CD4-positive, alpha-beta memory T cell (primary cell): ENCODE measurements around the gene WTAP. TPM values are rescaled to one million over a fixed set of nuclear protein-coding genes. Genes with fewer than 3 reads are reported as not detected.

Experiments used
- CTCF ChIA-PET: fragments of 350-600 bp; sonication (Branson Sonifier 250); formaldehyde crosslinking; loops from one replicate; lab custom pipeline; 2021; ENCODE audit warnings: inconsistent platforms; ENCODE audit not compliant: partially characterized antibody; lab: Charles Lee
- POLR2A ChIA-PET: fragments of 350-600 bp; sonication (Branson Sonifier 250); formaldehyde crosslinking; loops from one replicate; lab custom pipeline; 2021; ENCODE audit not compliant: partially characterized antibody; lab: Charles Lee
- DNase-seq, 5 donors: peaks; one replicate each; pipeline versions ENCODE4 v3.0.0 to v3.0.0-alpha.2; 2020 to 2022; ENCODE audit warnings: mixed read lengths in 1 of 5
- H3K27ac ChIP-seq: one replicate; pipeline ENCODE4 v1.7.0; 2013; ENCODE audit warnings: low read depth, low read length
- H3K27me3 ChIP-seq: 2 replicates; pipeline ENCODE4 v1.7.0; 2013; ENCODE audit warnings: mild to moderate bottlenecking, low read length, moderate library complexity; ENCODE audit not compliant: insufficient read depth
- H3K36me3 ChIP-seq: 2 replicates; pipeline ENCODE4 v1.7.0; 2013; ENCODE audit warnings: mild to moderate bottlenecking, low read length, moderate library complexity; ENCODE audit not compliant: insufficient read depth
- H3K4me1 ChIP-seq: 2 replicates; pipeline ENCODE4 v1.7.0; 2013; ENCODE audit warnings: mild to moderate bottlenecking, low read length, moderate library complexity; ENCODE audit not compliant: insufficient read depth
- H3K4me3 ChIP-seq, 2 donors: one replicate each; pipeline ENCODE4 v1.7.0; 2013; ENCODE audit warnings: low read length in 2 of 2, mild to moderate bottlenecking in 1 of 2
- H3K9me3 ChIP-seq, 2 donors: one replicate each; pipeline ENCODE4 v1.7.0; 2013; ENCODE audit warnings: low read length in 2 of 2, control low read depth in 1 of 2; ENCODE audit not compliant: control insufficient read depth in 1 of 2
- H3K27ac Mint-ChIP-seq, 7 donors: one replicate each; pipeline ENCODE4 v1.8.0; 2020 to 2021; ENCODE audit warnings: mixed read lengths in 7 of 7, mild to moderate bottlenecking in 6 of 7, inconsistent platforms in 3 of 7, moderate library complexity in 3 of 7
- H3K27me3 Mint-ChIP-seq, 2 donors: one replicate each; pipeline ENCODE4 v1.8.0; 2020 to 2021; ENCODE audit warnings: mixed read lengths in 2 of 2
- H3K36me3 Mint-ChIP-seq, 2 donors: one replicate each; pipeline ENCODE4 v1.8.0; 2020 to 2021; ENCODE audit warnings: mixed read lengths in 2 of 2, inconsistent platforms in 1 of 2, mild to moderate bottlenecking in 1 of 2
- H3K4me1 Mint-ChIP-seq, 4 donors: one replicate each; pipeline ENCODE4 v1.8.0; 2020 to 2021; ENCODE audit warnings: mixed read lengths in 4 of 4, mild to moderate bottlenecking in 1 of 4
- H3K4me3 Mint-ChIP-seq, 8 donors: one replicate each; pipeline ENCODE4 v1.8.0; 2020 to 2021; ENCODE audit warnings: mixed read lengths in 8 of 8, mild to moderate bottlenecking in 7 of 8, moderate library complexity in 6 of 8, inconsistent platforms in 3 of 8
- H3K9me3 Mint-ChIP-seq, 8 donors: one replicate each; pipeline ENCODE4 v1.8.0; 2020 to 2021; ENCODE audit warnings: mixed read lengths in 8 of 8, mild to moderate bottlenecking in 5 of 8, inconsistent platforms in 3 of 8, moderate library complexity in 1 of 8
- intact Hi-C: fragments of 100-400 bp; cut with micrococcal nuclease; formaldehyde crosslinking; loops from one replicate; pipeline ENCODE4 v1.15.1; 2023
- polyA plus RNA-seq, 2 donors: library from polyadenylated mRNA; unstranded; fragments of 300-500 nt; fragmentation: Illumina TruSeq; gene quantifications; one replicate each; pipeline ENCODE4 v1.2.3, GENCODE V29; 2021
- total RNA-seq, 2 experiments: library from RNA; stranded (reverse); gene quantifications; one replicate each; pipeline ENCODE4 v1.2.3, GENCODE V29; 2021

The WTAP gene
- total and polyA plus RNA-seq, 4 experiments from 2014 or later, result 140 to 159 (median 150) TPM

DNA sequence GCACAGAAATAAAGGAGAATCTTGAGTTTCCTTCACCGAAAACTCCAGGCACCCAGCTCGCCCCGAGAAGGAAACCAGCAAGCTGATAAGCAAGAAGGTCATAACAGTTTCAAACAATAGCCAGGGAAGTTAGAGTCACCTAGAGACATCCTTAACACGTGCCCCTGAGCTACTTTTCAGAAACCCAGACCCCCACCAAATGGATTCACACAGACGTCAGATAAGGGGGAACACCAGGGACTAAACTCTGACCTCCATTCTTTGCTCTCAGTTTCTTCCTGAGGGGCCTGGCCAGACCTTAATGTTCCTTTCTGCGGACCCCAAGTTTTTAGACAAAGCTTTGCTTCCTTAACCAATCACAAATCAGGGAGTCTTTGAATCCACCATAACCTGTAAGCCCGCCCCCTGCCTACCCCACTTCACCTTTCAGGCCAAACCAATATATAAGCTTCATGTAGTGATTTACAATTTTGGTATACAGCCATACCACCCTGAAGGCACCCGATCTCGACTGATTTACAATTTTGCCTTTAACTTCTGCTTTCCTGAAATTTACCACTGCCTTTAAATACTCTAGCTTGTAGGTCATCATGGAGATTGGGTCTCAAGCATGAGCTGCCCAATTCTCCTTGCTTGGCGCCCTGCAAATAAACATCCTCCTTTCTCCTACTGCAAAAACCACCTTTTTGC, 46.0 kb upstream of the WTAP start:
- H3K27ac Mint-ChIP-seq, result peak overlapping the region in 4 of 7 donors; percentile 18 to 81 (median 46)
- peaks cover 26 to 64% of the 10 kb centered on the region in 2 donors for H3K36me3 Mint-ChIP-seq
- no peak overlapping the region for H3K4me3 Mint-ChIP-seq
- Histone ChIP-seq H3K4me1 (peaks cover under 1% of the 10 kb centered on the region), H3K36me3 (peaks cover 28% of the 10 kb centered on the region), H3K27me3 (no peaks in the 10 kb centered on the region), H3K27ac (no peak overlapping the region), H3K9me3 (no peaks in the 10 kb centered on the region), H3K4me3 (no peak overlapping the region)
- H3K27me3 Mint-ChIP-seq, result no peaks in the 10 kb centered on the region
- intact Hi-C loops, result no loop called here
- ChIA-PET CTCF (interaction anchor here (0.6 to 2.1 kb wide), 3 partner anchors 10 to 937 kb away, joined by 4 to 6 read pairs (median 4); no protein-coding TSS in a partner anchor), POLR2A (interaction anchor here (3.6 kb wide), 1 partner anchor 12 kb away, joined by 16 read pairs; the partner anchor contains the start of gene SOD2)
- H3K9me3 Mint-ChIP-seq, result peaks cover 0 to 2% (median 0%) of the 10 kb centered on the region in 8 donors
- peaks cover 10 to 21% (median 17%) of the 10 kb centered on the region in 4 donors for H3K4me1 Mint-ChIP-seq
- no peak for DNase-seq

DNA sequence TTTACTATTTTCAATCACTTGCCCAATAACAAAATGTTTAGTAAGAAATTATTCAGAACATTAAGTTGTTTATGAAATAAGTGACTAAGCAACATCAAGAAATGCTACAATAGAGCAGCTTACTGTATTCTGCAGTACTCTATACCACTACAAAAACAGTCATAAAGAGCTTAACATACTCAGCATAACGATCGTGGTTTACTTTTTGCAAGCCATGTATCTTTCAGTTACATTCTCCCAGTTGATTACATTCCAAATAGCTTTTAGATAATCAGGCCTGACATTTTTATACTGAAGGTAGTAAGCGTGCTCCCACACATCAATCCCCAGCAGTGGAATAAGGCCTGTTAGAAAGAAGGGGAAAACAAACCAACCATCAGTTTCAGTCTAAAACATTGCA, 45.0 kb upstream of the WTAP start:
- intact Hi-C loops, result no loop called here
- Histone ChIP-seq H3K9me3 (no peaks in the 10 kb centered on the region), H3K4me1 (peaks cover 10% of the 10 kb centered on the region), H3K27ac (no peak overlapping the region), H3K27me3 (no peaks in the 10 kb centered on the region), H3K4me3 (no peak overlapping the region), H3K36me3 (peaks cover 28% of the 10 kb centered on the region)
- Mint-ChIP-seq H3K27me3 (no peaks in the 10 kb centered on the region), H3K4me3 (no peak overlapping the region), H3K27ac (peak overlapping the region in 3 of 7 donors; percentile 6 to 69 (median 29)), H3K4me1 (peaks cover 19 to 27% (median 24%) of the 10 kb centered on the region in 4 donors), H3K9me3 (no peaks in the 10 kb centered on the region), H3K36me3 (peaks cover 33 to 67% of the 10 kb centered on the region in 2 donors)
- DNase-seq, result no peak
- ChIA-PET CTCF (interaction anchor here (1.2 to 2.1 kb wide), 4 partner anchors 9 to 286 kb away, joined by 3 to 6 read pairs (median 5); no protein-coding TSS in a partner anchor), POLR2A (interaction anchor here (1.2 to 3.6 kb wide), 2 partner anchors 11 to 80 kb away, joined by 4 to 16 read pairs; partner anchors contain the start of genes ACAT2 and SOD2)

DNA sequence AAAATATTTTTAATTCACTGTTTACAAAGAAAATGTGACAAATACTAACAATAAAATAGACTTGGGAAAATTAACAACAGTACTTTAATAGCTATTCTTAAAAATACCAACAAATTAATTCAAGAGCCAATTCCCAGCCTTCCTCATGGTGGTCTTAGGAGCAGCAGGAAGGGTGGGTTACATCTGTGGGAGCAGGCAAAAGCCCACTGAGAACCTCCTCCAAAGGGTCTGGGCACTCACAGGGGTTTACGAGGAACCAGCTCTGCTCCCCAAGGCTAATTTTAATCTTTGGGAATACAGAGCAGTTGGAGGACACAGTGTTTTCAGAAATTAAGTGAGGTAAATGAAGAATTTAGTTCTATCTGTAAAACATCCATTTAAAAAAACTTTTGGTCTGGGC, 44.5 kb upstream of the WTAP start:
- H3K36me3 ChIP-seq, result peaks cover 28% of the 10 kb centered on the region
- POLR2A ChIA-PET, result interaction anchor here (1.2 to 3.6 kb wide), 2 partner anchors 10 to 79 kb away, joined by 4 to 16 read pairs; partner anchors contain the start of genes ACAT2 and SOD2
- peaks cover 36 to 69% of the 10 kb centered on the region in 2 donors for H3K36me3 Mint-ChIP-seq

DNA sequence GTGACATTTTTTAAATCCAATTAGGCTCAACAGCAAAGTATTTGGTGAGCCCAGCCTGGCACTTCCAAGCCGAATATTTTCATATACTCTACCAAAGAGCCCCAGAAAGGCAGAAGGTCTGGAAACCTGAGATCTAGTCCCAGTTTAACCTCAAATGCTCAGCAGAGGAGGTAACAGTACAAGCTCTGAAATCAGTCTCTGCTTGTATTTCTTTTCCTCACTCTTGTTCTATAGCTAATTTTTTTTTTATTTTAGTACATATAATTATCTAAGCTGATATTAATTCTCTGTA, 43.3 kb upstream of the WTAP start:
- peaks cover 25 to 43% (median 36%) of the 10 kb centered on the region in 4 donors for H3K4me1 Mint-ChIP-seq
- no peak for DNase-seq
- Histone ChIP-seq H3K36me3 (peaks cover 36% of the 10 kb centered on the region), H3K9me3 (no peaks in the 10 kb centered on the region), H3K4me1 (peaks cover 21% of the 10 kb centered on the region), H3K4me3 (no peak overlapping the region), H3K27ac (no peak overlapping the region), H3K27me3 (no peaks in the 10 kb centered on the region)
- H3K36me3 Mint-ChIP-seq, result peaks cover 37 to 71% of the 10 kb centered on the region in 2 donors
- intact Hi-C loops, result no loop called here
- no peaks in the 10 kb centered on the region for H3K9me3 Mint-ChIP-seq
- H3K4me3 Mint-ChIP-seq, result no peak overlapping the region
- H3K27me3 Mint-ChIP-seq, result no peaks in the 10 kb centered on the region
- ChIA-PET CTCF (interaction anchor here (1.1 to 1.6 kb wide), 4 partner anchors 35 to 850 kb away, joined by 3 to 4 read pairs (median 3); no protein-coding TSS in a partner anchor), POLR2A (interaction anchor here (3.6 kb wide), 1 partner anchor 9 kb away, joined by 16 read pairs; the partner anchor contains the start of gene SOD2)
- H3K27ac Mint-ChIP-seq, result peak overlapping the region in 2 of 7 donors; percentile 19 to 51

More for the DNA sequence above, 44.5 kb upstream of the WTAP start:
- no peak overlapping the region for H3K27ac ChIP-seq
- no peak for DNase-seq
- intact Hi-C loops, result no loop called here
- Mint-ChIP-seq H3K4me1 (peaks cover 22 to 32% (median 27%) of the 10 kb centered on the region in 4 donors), H3K27me3 (no peaks in the 10 kb centered on the region), H3K4me3 (no peak overlapping the region), H3K27ac (peak overlapping the region in 1 of 7 donors; percentile 35), H3K9me3 (no peaks in the 10 kb centered on the region)
- no peaks in the 10 kb centered on the region for H3K9me3 ChIP-seq
- no peaks in the 10 kb centered on the region for H3K27me3 ChIP-seq
- peaks cover 10% of the 10 kb centered on the region for H3K4me1 ChIP-seq
- CTCF ChIA-PET, result interaction anchor here (1.1 to 2.1 kb wide), 6 partner anchors 8 to 851 kb away, joined by 3 to 6 read pairs (median 4); no protein-coding TSS in a partner anchor
- H3K4me3 ChIP-seq, result no peak overlapping the region

DNA sequence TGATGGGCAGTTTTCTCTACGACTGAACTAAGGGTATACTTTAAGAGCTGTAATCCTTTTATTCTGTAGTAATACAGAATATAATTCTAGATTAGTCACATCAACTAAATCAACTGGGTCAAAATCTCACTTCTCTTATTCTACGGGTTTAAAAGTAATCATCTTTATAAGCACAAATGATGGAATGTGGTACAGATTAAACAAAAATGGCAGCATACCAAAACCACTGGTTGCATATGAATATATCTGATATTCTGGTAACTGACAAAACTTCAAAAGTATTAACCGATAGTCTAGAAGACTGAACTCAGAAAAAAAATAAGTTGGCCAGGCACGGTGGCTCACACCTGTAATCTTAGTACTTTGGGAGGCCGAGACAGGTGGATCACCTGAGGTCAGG, 41.3 kb upstream of the WTAP start:
- DNase-seq, result no peak
- ChIA-PET POLR2A (interaction anchor here (1.4 to 13.4 kb wide), 2 partner anchors 43 to 103 kb away, joined by 5 to 240 read pairs; partner anchors contain the start of genes TCP1 and WTAP), CTCF (no interaction called here)
- no peaks in the 10 kb centered on the region for H3K9me3 Mint-ChIP-seq
- peaks cover 24 to 46% (median 35%) of the 10 kb centered on the region in 4 donors for H3K4me1 Mint-ChIP-seq
- H3K27me3 Mint-ChIP-seq, result no peaks in the 10 kb centered on the region
- H3K36me3 Mint-ChIP-seq, result peaks cover 36 to 67% of the 10 kb centered on the region in 2 donors
- Histone ChIP-seq H3K27ac (no peak overlapping the region), H3K9me3 (no peaks in the 10 kb centered on the region), H3K36me3 (peaks cover 40% of the 10 kb centered on the region), H3K4me1 (peaks cover 29% of the 10 kb centered on the region), H3K27me3 (no peaks in the 10 kb centered on the region), H3K4me3 (no peak overlapping the region)
- H3K27ac Mint-ChIP-seq, result no peak overlapping the region
- intact Hi-C loops, result no loop called here
- no peak overlapping the region for H3K4me3 Mint-ChIP-seq

DNA sequence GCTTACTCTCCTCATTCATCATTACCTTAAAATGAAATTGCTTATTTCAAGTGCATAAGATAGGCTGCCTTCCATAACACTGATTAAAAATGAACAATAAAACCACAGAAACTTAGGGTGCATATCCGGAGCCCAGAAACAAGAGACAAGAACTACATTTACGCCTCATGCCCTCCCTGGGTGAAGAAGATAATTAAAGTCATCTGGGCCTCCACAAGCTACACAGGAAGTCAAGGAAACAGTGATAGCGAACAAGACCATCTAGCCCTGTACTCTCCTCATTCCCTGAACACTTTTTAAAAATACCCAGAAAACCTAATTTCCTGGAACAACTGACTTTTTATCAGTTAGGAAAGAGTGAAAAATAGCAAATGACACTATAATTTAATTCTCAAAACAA, 40.6 kb upstream of the WTAP start:
- H3K36me3 Mint-ChIP-seq, result peaks cover 40 to 65% of the 10 kb centered on the region in 2 donors
- DNase-seq, result no peak
- H3K4me1 ChIP-seq, result peaks cover 36% of the 10 kb centered on the region
- peaks cover 36% of the 10 kb centered on the region for H3K36me3 ChIP-seq
- peak overlapping the region in 3 of 8 donors; percentile 20 to 39 (median 20) for H3K4me3 Mint-ChIP-seq
- intact Hi-C loops, result no loop called here
- peaks cover 25 to 48% (median 37%) of the 10 kb centered on the region in 4 donors for H3K4me1 Mint-ChIP-seq
- H3K27ac ChIP-seq, result no peak overlapping the region
- CTCF ChIA-PET, result no interaction called here
- peak overlapping the region in 6 of 7 donors; percentile 25 to 76 (median 59) for H3K27ac Mint-ChIP-seq
- H3K27me3 ChIP-seq, result no peaks in the 10 kb centered on the region
- H3K4me3 ChIP-seq, result no peak overlapping the region
- POLR2A ChIA-PET, result interaction anchor here (1.4 to 13.4 kb wide), 2 partner anchors 43 to 103 kb away, joined by 5 to 240 read pairs; partner anchors contain the start of genes TCP1 and WTAP
- no peaks in the 10 kb centered on the region for H3K27me3 Mint-ChIP-seq
- H3K9me3 ChIP-seq, result no peaks in the 10 kb centered on the region
- no peaks in the 10 kb centered on the region for H3K9me3 Mint-ChIP-seq

DNA sequence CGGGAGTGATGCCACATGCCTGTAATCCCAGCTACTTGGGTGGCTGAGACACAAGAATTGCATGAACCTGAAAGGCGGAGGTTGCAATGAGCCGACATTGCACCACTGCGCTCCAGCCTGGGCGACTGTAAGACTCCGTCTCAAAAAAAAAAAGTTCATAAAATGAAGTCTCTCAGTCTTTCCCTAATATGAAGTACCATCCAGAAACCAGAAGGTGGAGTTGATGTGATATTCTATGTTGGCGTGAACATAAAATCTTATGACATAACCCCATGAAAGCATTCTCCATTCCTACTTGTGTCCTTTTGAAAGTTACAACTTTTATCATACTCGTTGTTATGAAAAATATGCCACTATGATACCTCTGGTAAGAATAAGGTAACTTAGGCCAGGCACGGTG, 40.0 kb upstream of the WTAP start:
- Mint-ChIP-seq H3K27ac (peak overlapping the region in 3 of 7 donors; percentile 24 to 50 (median 35)), H3K9me3 (no peaks in the 10 kb centered on the region), H3K4me1 (peaks cover 30 to 50% (median 42%) of the 10 kb centered on the region in 4 donors), H3K36me3 (peaks cover 40 to 62% of the 10 kb centered on the region in 2 donors), H3K4me3 (no peak overlapping the region), H3K27me3 (no peaks in the 10 kb centered on the region)
- Histone ChIP-seq H3K27ac (no peak overlapping the region), H3K36me3 (peaks cover 32% of the 10 kb centered on the region), H3K27me3 (no peaks in the 10 kb centered on the region), H3K4me1 (peaks cover 42% of the 10 kb centered on the region), H3K9me3 (no peaks in the 10 kb centered on the region), H3K4me3 (no peak overlapping the region)
- ChIA-PET CTCF (no interaction called here), POLR2A (interaction anchor here (1.4 to 13.4 kb wide), 2 partner anchors 42 to 102 kb away, joined by 5 to 240 read pairs; partner anchors contain the start of genes TCP1 and WTAP)
- no peak for DNase-seq
- intact Hi-C loops, result no loop called here
